WTC11 (cell line): ENCODE data around the gene EGFR.

Source experiments
- CREB1 ChIP-seq: sonication (generic); formaldehyde crosslinking; IDR thresholded peaks from 2 replicates; pipeline ENCODE4 v1.8.0; 2023; ENCODE audit warnings: mild to moderate bottlenecking, missing genetic modification reagents
- ELF4 ChIP-seq: sonication (generic); formaldehyde crosslinking; IDR thresholded peaks from 2 replicates; pipeline ENCODE4 v1.8.1; 2022; ENCODE audit warnings: low read depth, mild to moderate bottlenecking, moderate library complexity, missing genetic modification reagents
- FOXP1 ChIP-seq: sonication (generic); formaldehyde crosslinking; IDR thresholded peaks from 2 replicates; pipeline ENCODE4 v1.8.0; 2022; ENCODE audit warnings: missing genetic modification reagents, mild to moderate bottlenecking, moderate library complexity, borderline replicate concordance
- IRF2 ChIP-seq: sonication (generic); formaldehyde crosslinking; IDR thresholded peaks from 2 replicates; pipeline ENCODE4 v1.8.0; 2022; ENCODE audit warnings: low read depth, missing genetic modification reagents, borderline replicate concordance
- KAT7 ChIP-seq: sonication (generic); formaldehyde crosslinking; IDR thresholded peaks from 2 replicates; pipeline ENCODE4 v1.8.1; 2023; ENCODE audit warnings: missing genetic modification reagents, mild to moderate bottlenecking, borderline replicate concordance
- NFYB ChIP-seq: sonication (generic); formaldehyde crosslinking; conservative IDR thresholded peaks from 2 replicates; pipeline ENCODE4 v1.8.0; 2022; ENCODE audit warnings: low read depth, missing genetic modification reagents
- SP1 ChIP-seq: sonication (generic); formaldehyde crosslinking; conservative IDR thresholded peaks from 2 replicates; pipeline ENCODE4 v1.8.1; 2022; ENCODE audit warnings: missing genetic modification reagents
- TEAD4 ChIP-seq: sonication (generic); formaldehyde crosslinking; IDR thresholded peaks from 2 replicates; pipeline ENCODE4 v1.8.0; 2022; ENCODE audit warnings: mild to moderate bottlenecking, missing genetic modification reagents
- TF ChIP-seq, protein P1 (sequence below): sonication (generic); formaldehyde crosslinking; IDR thresholded peaks from 2 replicates; pipeline ENCODE4 v1.8.1; 2022; ENCODE audit warnings: mild to moderate bottlenecking, missing genetic modification reagents, moderate library complexity, borderline replicate concordance
- TF ChIP-seq, protein P2 (sequence below): fragments of 200-600 bp; IDR thresholded peaks from 2 replicates; pipeline ENCODE4 v1.8.0; 2022; ENCODE audit warnings: antibody characterized with exemption
- TF ChIP-seq, protein P3 (sequence below): sonication (generic); formaldehyde crosslinking; IDR thresholded peaks from 2 replicates; pipeline ENCODE4 v1.8.1; 2022; ENCODE audit warnings: low read depth, missing genetic modification reagents, borderline replicate concordance
- TF ChIP-seq, protein P4 (sequence below): sonication (generic); formaldehyde crosslinking; IDR thresholded peaks from 2 replicates; pipeline ENCODE4 v1.8.0; 2022; ENCODE audit warnings: missing genetic modification reagents
- TF ChIP-seq, protein P5 (sequence below): fragments of 250-450 bp; sonication (Bioruptor Pico); IDR thresholded peaks from 2 replicates; pipeline ENCODE4 v1.9.0; 2021; ENCODE audit warnings: mild to moderate bottlenecking, borderline replicate concordance
- TF ChIP-seq, protein P6 (sequence below): sonication (generic); formaldehyde crosslinking; IDR thresholded peaks from 2 replicates; pipeline ENCODE4 v1.8.0; 2022; ENCODE audit warnings: mild to moderate bottlenecking, missing genetic modification reagents

DNA sequence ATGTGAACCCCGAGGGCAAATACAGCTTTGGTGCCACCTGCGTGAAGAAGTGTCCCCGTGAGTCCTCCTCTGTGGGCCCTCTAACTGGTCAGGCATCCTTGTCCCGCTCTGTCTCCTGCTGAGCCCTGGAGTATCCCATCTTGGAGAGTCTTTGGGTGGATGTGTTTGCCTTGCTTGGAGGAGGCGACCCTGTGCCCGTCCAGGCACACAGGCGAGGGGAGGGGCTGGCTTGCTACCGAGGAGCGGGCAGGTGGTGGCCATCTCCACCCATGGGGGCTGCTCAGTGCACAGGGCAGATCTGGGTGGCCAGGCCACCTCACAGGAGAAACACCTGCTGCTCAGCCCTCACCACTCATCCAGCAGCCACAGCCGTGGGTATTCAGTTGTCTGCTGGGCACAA, 135.3 kb downstream of the EGFR start:
- TF ChIP-seq FOXP1 (no peak), KAT7 (CRISPR knock-in tag) (no peak), SP1 (CRISPR knock-in tag) (no peak), ELF4 (CRISPR knock-in tag) (no peak), TEAD4 (CRISPR knock-in tag) (no peak), CREB1 (CRISPR knock-in tag) (no peak), IRF2 (no peak), NFYB (CRISPR knock-in tag) (no peak)
- TF ChIP-seq, protein P1, sequence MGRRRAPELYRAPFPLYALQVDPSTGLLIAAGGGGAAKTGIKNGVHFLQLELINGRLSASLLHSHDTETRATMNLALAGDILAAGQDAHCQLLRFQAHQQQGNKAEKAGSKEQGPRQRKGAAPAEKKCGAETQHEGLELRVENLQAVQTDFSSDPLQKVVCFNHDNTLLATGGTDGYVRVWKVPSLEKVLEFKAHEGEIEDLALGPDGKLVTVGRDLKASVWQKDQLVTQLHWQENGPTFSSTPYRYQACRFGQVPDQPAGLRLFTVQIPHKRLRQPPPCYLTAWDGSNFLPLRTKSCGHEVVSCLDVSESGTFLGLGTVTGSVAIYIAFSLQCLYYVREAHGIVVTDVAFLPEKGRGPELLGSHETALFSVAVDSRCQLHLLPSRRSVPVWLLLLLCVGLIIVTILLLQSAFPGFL = no peak
- TF ChIP-seq, protein P2, sequence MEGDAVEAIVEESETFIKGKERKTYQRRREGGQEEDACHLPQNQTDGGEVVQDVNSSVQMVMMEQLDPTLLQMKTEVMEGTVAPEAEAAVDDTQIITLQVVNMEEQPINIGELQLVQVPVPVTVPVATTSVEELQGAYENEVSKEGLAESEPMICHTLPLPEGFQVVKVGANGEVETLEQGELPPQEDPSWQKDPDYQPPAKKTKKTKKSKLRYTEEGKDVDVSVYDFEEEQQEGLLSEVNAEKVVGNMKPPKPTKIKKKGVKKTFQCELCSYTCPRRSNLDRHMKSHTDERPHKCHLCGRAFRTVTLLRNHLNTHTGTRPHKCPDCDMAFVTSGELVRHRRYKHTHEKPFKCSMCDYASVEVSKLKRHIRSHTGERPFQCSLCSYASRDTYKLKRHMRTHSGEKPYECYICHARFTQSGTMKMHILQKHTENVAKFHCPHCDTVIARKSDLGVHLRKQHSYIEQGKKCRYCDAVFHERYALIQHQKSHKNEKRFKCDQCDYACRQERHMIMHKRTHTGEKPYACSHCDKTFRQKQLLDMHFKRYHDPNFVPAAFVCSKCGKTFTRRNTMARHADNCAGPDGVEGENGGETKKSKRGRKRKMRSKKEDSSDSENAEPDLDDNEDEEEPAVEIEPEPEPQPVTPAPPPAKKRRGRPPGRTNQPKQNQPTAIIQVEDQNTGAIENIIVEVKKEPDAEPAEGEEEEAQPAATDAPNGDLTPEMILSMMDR = no peak
- TF ChIP-seq, protein P3, sequence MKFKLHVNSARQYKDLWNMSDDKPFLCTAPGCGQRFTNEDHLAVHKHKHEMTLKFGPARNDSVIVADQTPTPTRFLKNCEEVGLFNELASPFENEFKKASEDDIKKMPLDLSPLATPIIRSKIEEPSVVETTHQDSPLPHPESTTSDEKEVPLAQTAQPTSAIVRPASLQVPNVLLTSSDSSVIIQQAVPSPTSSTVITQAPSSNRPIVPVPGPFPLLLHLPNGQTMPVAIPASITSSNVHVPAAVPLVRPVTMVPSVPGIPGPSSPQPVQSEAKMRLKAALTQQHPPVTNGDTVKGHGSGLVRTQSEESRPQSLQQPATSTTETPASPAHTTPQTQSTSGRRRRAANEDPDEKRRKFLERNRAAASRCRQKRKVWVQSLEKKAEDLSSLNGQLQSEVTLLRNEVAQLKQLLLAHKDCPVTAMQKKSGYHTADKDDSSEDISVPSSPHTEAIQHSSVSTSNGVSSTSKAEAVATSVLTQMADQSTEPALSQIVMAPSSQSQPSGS (CRISPR knock-in tag) = no peak
- TF ChIP-seq, protein P4, sequence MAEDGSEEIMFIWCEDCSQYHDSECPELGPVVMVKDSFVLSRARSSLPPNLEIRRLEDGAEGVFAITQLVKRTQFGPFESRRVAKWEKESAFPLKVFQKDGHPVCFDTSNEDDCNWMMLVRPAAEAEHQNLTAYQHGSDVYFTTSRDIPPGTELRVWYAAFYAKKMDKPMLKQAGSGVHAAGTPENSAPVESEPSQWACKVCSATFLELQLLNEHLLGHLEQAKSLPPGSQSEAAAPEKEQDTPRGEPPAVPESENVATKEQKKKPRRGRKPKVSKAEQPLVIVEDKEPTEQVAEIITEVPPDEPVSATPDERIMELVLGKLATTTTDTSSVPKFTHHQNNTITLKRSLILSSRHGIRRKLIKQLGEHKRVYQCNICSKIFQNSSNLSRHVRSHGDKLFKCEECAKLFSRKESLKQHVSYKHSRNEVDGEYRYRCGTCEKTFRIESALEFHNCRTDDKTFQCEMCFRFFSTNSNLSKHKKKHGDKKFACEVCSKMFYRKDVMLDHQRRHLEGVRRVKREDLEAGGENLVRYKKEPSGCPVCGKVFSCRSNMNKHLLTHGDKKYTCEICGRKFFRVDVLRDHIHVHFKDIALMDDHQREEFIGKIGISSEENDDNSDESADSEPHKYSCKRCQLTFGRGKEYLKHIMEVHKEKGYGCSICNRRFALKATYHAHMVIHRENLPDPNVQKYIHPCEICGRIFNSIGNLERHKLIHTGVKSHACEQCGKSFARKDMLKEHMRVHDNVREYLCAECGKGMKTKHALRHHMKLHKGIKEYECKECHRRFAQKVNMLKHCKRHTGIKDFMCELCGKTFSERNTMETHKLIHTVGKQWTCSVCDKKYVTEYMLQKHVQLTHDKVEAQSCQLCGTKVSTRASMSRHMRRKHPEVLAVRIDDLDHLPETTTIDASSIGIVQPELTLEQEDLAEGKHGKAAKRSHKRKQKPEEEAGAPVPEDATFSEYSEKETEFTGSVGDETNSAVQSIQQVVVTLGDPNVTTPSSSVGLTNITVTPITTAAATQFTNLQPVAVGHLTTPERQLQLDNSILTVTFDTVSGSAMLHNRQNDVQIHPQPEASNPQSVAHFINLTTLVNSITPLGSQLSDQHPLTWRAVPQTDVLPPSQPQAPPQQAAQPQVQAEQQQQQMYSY (CRISPR knock-in tag) = no peak
- TF ChIP-seq, protein P5, sequence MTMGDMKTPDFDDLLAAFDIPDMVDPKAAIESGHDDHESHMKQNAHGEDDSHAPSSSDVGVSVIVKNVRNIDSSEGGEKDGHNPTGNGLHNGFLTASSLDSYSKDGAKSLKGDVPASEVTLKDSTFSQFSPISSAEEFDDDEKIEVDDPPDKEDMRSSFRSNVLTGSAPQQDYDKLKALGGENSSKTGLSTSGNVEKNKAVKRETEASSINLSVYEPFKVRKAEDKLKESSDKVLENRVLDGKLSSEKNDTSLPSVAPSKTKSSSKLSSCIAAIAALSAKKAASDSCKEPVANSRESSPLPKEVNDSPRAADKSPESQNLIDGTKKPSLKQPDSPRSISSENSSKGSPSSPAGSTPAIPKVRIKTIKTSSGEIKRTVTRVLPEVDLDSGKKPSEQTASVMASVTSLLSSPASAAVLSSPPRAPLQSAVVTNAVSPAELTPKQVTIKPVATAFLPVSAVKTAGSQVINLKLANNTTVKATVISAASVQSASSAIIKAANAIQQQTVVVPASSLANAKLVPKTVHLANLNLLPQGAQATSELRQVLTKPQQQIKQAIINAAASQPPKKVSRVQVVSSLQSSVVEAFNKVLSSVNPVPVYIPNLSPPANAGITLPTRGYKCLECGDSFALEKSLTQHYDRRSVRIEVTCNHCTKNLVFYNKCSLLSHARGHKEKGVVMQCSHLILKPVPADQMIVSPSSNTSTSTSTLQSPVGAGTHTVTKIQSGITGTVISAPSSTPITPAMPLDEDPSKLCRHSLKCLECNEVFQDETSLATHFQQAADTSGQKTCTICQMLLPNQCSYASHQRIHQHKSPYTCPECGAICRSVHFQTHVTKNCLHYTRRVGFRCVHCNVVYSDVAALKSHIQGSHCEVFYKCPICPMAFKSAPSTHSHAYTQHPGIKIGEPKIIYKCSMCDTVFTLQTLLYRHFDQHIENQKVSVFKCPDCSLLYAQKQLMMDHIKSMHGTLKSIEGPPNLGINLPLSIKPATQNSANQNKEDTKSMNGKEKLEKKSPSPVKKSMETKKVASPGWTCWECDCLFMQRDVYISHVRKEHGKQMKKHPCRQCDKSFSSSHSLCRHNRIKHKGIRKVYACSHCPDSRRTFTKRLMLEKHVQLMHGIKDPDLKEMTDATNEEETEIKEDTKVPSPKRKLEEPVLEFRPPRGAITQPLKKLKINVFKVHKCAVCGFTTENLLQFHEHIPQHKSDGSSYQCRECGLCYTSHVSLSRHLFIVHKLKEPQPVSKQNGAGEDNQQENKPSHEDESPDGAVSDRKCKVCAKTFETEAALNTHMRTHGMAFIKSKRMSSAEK (CRISPR knock-in tag) = no peak
- TF ChIP-seq, protein P6, sequence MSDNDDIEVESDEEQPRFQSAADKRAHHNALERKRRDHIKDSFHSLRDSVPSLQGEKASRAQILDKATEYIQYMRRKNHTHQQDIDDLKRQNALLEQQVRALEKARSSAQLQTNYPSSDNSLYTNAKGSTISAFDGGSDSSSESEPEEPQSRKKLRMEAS = no peak
